Stimulated activated CD4-positive, alpha-beta T cell treated with anti-CD3 and anti-CD28 coated beads, TNF-alpha, amount 100 ng/mL, for 4 hours (primary cell): ENCODE data around the gene CANT1.

Source experiments
- DNase-seq, 3 experiments: peaks; one replicate each; pipeline ENCODE4 v3.0.0-alpha.2; 2020; ENCODE audit warnings: low read depth in 3 of 3

CANT1 gene

DNA sequence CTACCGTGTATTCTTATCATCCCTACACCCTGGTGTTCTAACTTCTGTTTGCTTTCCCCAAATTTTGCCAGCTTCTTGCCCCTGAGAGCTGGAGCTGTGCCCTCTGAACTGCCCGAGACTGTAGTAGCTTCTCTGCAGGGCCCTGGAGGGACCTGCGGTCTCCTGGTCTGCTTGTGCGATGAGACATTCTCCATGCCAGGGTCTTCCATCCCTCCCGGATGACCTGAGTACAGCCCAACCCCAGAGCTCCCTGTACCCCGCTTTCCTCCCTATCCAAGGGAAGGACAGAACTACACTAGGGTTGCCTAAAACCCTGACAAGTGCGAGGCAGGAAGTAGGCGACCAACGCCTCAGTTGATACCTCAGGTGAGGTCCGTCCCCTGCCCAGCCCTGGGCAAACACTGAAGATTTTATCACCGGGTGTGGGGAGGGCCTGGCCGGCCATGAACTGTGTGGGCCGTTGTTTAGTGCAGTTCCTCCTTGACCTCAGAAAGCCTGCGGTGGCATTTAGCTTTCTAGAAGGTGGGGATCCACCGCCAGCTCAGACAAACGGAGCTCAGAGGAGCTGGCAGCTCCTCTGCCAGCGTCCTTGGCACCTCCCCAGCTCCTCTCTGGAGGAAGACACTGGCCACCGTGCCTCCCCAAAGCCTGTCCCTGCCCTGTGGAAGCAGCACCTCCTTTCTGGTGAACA is 13.7 kb downstream of the CANT1 start:
- DNase-seq, result no peak

DNA sequence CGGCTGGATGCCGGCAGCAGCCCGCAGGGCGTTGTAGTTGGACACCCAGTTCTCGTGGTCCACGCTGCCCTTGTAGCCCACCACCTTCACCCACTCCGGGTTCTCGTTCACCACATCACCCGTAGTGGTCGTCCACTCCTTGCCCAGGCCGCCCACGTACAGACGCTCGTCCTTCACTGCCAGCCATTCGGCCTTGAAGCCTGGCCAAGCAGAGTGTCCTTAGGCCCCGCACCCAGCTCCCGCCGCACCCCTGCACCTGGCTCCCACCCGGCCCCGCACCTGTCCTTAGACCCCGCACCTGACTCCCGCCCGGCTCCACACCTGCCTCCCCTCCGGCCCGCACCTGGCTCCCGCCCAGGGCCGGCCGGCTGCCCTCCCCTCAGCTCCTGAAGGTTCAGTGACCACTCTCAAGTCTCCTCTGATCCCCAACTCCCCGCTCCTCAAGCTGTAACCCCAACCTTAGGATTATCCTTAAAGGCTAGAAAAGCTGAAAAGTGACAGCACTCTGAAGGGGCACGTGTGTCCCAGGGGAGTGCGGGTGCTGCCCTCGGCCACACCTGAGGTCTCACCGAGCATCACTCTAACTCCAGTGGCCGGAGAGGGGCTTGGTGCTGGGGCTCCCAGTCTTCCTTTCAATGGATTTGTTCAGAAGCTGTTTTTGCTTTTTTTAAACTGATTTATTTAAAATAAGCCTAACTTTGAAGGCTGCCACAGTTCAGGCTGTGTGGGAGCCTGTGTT is 14.4 kb downstream of the CANT1 start:
- no peak for DNase-seq

DNA sequence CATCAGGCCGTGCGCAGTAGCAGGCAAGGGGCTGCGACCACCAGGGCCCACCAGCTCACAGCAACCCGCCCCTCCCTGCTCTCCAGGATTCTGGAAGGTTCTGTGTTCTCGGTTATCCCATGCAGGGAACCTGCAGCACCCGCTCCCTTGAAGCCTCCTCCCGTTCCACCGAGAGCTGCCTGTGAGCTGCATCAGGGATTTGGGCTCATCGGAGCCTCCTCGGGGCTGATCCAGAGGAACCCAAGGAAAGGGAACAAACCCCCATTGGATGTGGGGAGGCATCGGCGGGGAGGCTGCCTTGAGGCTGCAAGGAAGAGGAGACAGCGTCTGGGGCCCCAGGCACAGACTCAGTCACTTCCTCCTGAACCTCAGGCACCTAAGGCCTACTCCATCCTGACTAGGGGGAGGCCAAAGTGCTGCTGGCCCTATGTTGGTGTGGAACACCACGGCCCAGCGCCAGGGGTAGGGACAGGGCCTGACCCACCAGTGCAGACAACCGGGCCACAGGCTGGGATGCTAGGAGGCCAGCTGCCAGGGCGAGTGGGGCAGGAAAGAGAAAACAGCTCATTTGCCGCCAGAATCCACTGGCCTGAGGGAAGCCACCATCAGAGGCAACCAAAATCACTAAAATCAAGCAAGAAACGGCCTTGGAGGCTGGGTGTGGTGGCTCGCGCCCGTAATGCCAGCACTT is 15.4 kb downstream of the CANT1 start:
- DNase-seq, result no peak

DNA sequence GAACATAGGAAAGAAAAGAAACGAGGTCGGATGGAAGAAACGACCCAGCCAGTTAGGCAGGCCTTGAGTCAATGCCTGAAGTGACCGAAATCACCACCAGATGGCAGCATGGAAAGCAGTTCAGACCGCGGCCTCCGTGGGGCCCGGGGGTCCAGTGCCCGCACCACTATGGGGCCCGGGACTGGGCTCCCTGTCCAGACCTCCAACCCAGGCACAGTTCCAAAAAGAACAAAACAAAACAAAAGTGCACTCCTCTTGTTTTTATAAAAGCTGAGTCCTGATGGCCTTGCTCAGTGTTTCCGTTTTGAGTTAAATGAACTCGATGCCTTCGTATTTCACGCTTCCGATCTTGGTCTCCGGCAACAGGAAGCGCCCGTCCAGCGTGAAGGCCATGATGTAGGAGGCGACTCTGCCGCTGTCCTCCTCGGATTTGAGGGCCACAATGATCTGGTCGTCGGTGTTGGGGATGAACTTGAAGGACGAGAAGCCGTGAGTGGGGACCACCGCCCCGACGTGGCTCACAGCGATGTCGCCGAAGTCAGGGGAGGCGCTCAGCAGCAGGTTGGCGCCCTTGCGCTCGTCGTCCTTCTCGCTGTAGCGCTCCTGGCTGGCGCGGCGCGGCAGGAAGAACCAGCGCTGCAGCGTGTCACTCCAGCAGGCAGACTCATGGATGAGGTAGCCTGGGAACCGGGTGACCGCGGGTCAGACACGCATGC is 16.2 kb downstream of the CANT1 start:
- peak in 1 of 3 experiments; percentile 26 for DNase-seq

DNA sequence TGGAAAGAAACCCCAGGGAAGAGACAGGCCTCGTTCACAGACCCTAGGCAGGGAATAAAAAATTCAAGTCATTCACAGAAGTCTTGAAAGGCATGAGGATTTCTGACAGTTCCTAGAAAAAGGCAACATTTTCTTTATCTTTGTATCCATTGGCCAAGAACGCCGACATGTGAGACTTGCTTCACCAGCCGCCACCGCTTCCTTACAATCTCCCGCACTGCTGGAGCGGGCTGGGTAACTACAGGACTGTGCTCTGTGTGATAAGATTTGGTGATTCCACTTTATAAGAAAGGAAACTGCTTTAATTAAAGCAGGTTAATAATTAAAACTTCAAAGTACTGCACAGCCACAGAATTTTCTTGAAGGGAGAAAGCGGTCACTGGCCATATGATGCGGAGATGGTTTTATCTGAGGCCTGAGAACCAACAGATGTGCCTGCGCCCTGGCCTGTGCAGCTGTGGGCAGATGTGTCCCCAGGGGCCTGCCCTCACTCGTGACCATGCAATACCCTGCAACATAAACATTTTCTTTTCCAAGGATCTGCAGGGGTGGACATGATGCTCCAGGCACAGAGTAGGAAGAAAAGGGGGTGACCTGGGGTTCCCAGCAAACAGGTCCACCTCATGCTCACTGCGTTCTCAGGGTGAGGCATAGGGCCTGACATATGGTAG is 16.9 kb downstream of the CANT1 start:
- no peak for DNase-seq

DNA sequence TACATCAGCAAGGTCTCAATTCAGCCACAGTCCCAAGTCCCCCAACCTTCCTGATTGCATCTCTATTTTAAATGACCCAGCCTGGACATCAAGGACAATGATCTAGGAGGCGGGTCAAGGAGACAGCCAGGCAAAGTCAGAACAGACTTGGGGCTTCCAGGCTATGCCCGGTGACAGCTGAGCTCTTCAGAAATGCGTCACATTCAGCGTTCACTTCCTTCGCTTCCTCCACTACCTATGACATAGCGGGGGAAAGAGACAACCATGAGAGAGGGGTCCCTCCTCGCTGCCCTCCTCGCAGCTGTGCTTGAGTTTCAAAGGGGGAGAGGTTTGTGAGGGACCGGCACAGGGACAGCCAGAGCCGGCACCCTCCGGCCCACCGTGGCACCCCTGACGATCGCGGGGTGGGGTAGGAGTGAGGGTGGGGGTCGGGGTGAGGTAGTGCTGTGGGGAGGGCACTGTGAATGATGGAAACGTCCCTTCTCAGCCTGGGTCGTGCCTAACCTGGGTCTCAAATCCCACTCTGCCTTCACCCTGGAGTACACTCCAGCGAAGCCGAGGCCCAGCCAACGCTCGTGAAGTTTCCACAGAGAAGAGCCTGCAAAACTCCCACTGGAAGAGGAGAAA is 17.5 kb downstream of the CANT1 start:
- no peak for DNase-seq

DNA sequence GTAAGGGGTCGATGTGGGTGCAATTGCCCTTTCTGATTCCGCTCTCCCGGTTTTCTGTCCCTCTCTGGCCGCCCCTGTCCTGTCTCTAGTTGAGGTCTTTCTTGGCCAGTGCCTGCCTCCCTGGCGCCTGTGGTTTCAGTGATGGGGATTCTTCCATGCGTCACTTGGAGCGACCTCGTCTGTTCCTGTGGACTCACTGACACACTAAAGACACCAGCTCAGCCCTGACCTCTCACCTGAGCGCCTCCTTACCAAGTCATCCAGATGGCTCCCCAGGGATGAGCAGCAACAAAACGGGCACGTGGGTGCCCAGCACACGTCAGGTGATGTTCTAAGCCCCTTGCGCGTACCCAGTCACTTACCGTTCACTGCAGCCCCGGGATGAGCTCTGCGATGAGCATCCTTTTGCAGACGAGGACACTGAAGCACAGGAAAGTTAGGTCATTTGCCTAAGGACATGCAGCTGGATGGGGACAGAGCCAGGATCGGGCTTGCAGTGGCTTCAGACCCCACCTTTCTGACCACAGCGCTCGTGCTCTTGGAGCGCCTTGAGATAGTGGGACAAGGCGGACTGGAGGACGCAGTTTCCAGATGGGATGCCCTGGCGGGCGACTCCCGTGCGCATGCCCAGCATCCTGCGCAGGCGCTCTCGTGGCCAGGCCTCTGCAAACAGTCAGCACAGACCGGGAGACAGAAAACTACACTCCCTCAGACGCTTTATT is 18.4 kb downstream of the CANT1 start:
- DNase-seq, result no peak

DNA sequence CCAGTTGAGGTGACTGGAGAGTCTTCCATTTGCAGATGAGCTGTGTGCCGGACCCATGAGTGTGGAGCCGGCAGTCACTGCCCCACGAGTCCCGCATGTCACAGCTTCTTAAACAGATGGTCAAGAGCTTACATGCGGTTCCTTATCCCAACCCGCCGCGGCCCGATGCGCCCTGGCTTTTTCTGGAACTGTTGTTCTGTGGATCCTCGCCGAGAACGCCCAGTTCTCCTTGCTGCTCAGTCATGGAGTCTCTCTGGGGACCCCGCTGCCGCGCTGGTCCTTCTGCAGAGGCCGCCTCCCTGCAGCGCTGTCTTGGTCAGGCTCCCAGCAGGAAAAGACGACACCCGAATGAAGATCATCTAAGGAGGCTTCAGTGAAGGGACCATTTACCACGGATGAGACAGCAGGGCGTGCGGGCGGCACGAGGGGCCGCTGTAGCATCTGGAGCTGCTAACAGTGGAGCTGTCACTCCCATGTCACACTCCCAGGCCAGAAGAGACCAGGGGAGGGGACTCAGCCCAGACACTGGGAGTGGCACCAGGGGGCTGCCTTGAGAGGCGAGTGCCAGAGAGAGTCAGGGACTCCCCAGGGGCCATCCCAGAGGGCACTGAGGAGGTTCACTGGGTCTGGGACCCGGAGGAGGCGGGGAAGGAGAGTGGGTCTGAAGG is 19.1 kb downstream of the CANT1 start:
- DNase-seq, result no peak

DNA sequence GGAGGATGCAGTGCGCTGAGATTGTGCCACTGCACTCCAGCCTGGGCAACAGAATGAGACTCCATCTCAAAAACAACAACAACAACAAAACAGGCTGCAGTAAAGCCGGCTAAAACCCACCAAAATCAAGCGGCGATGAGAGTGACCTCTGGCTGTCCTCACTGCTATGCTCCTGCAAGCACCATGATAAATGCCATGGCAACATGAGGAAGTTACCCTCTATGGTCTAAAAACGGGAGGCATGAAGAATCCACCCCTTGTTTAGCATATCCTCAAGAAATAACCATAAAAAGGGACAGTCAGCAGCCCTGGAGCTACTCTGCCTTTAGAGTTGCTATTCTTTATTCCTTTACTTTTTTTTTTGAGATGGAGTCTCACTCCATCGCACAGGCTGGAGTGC is 21.4 kb downstream of the CANT1 start:
- no peak for DNase-seq

DNA sequence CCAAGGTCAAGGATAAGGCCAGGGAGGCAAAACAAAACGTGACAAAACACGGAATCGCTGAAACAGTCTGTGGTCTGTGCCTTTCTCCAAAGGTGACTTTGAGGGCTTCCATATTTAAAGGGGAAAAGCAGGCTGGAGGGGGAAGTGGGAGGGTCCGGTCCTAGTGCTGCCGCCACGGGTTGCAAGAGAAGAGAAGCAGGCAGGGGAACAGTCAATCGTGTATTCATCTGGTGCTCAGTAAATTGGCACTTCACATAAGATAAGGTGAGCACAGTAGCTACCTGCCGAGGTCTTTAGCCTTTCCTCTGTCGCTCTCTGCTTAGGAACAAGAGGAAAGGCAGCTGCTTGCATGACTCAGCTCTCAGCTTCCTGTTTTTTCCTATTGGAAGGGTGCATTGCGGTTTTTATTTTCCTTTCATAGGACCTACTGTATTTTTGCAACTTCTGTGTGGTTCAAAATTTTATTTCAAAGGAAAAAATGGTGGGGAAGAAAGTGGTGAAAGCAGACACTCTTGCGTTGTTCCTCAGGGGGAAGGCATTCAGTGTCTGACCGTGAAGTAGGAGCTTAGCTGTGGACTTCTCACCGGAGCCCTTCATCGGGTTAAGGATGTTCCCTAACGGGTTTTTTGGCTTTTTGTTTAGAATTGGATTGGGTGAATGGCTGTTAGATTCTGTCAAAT is 22.8 kb downstream of the CANT1 start:
- DNase-seq, result no peak

DNA sequence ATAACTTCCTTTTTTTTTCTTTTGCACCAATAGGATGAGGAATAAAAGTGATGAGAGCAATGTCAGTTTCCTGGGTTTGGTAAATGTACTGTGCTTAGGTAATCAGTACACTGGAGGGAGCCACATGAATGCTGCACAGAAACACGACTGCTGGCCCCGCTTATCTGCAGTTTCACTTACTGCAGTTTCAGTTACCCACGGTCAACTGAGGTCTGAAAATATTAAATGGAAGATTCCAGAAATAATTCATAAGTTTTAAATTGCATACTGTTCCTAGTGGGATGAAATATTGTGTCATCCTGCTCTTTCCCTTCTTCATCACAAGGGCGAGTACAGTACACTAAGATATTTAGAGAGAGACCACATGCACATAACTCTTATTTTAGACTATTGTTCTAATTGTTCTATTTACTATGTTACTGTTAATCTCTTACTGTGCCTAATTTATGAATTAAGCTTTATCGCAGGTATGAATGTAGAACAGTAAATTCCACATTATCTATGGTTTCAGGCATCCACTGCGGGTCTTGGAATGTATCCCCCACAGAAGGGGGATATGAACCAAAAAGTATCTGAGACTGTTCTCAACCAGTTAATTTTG is 23.4 kb downstream of the CANT1 start:
- no peak for DNase-seq

DNA sequence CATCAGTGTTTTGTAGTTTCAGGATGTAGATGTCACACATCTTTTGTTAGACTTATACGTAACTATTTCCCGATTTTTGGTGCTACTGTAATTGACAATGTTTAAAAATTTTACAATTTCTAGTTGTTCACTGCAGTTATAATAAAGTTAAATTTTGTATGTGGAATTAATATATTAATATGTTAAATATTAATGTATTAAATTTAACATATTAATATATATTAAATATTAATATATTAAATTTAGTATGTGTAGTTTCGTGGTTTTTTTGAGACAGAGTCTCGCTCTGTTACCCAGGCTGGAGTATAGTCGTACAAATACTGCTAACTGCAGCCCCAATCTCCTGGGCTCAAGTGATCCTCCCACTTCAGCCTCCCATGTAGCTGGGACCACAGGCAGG is 24.2 kb downstream of the CANT1 start:
- no peak for DNase-seq

DNA sequence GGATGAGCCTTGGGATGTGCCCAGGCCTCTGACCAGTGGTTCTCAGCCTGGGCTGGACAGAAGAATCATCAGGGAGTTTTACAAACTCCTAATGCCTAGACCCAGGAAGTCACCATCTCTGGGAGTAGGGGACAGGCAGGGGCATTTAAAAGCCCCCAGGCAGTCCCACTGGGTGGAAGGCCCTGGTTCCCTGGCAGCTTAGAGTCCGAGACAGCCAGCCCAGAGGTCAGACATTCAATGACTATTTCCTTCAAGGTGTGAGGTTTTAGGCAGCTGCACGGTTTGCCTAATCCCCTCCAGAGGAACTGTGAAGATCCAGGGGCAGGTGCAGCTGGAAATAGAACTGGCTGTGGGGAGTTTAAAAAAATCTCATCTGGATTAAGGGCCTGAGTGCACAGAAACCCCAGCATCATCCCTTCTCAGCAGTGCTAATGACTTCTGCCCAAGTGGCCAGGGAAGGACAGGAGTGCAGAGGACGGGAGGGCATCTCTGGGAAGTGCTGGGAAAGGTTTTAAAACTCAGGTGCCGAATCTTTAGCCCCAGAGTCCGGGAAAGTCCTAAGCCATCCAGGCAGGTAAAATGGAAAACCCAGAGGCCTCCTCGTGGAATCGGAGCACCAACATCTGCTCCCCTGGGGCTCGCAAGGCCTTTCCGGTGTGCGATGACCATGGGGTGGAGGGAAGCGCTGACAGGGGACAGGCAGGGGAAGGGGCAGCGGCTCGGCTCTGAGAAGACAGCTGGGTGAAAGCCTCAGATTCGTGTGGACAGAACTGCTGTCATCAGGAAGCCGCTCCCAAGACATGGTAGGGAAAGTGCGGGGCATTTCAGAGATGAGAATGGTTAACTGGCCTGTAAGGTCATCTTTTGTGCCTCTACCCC is 28.3 kb downstream of the CANT1 start:
- no peak for DNase-seq

DNA sequence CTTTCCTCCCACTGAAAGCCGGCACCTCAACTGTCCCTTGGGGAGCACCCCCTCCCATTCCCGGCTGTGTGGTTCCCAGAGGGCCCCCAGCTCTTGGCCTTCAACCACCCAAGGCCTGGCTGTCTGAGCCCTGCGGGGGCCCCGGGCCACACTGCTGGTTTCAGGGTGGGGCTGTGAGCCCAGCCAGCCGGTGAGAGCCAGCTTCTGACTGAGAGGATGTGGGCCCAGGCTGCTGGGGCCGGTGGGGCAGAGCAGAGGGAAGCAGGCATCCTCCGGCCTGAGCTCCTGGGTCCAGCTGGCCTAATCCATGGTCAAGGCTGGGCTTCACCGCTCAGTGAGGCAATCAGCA is 29.0 kb downstream of the CANT1 start:
- DNase-seq, result no peak

DNA sequence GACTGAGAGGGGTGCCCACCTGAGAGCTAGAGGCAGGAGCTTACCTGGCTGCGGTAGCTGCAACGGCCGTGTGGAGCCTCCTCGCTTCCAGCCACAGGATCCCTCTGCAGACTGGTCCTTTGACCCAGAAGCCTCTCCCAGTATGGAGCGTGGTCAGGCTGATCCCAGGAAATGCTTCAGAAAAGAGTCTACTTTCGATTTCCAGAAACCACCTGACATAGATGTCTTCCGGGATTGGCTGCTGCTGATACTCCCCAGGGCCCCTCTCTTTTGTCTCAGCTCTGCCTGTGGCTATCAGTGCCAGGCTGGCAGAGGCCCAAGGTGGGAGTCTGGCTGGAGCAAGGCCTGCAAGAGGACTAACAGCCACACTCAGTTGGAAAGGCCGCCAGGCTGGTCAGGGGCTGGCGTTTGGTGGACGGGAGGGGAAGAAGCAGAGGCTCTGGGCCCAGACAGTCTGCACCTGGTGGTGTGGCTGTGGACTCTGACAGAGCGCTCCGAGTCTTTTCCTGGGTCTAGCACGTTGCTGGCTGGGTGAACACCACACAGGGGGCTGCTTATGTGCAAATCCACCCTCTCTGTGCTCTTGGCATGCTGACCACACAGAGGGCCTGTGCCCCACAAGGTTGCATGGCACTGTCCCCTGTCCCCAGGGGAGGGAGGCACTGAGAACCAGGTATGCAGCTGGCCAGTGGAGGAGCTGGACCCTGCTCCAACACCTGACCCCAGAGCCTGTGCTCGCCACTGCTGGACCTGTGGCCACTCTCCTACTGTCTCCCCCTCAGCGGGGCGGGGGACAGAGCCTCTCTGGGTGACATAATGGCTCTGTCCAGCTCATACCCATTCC is 29.6 kb downstream of the CANT1 start, which contains the start of gene LGALS3BP:
LGALS3BP (minus strand) TSS at position 144 of the 844 bp plus-strand sequence. CDS start 2,732 bp downstream, outside the sequence.
- DNase-seq, result peak in 1 of 3 experiments; percentile 3

DNA sequence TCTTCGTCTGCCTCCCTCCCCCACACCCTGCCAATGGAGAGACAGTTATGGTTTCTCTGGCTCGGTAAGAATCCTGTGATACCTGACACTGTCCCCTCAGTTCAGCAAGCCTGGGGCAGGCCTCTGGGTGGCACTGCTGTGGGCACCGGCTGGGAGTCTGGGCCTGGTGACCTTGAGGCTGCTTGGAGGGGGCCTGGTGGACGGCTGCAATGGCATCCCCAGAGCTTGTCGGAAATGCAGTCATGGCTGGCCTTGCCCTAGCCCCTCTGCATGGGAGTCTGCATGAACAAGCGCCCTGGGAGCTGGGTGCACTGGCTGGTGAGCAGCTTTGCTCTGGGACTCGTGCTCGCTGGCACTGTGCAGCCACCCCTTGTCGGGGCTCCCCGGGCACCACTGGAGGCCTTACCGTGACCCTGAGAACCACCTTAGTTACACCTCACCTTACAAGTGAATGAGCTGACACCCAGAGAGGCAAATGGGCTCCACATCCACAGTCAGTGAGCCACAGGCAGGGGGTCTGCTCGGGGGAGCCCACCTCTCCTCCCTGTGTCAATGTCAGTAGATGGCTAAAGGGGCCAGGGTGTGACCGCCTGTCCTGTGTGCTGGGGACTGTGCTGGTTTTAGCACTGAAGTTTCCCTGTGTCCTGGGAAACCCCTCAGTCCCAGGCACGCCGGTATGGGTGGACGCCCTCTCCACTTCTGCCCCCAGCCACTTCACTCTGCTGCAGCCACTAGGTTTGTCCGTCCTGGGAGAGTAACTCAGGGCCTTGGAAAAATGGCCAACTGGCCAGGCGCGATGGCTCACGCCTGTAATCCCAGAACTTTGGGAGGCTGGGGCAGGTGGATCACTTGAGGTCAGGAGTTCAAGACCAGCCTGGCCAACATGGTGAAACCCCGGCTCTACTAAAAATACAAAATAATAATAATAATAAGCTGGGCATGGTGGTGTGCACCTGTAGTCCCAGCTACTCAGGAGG is 31.3 kb downstream of the CANT1 start:
- DNase-seq, result no peak
